SW480 (cell line): ENCODE measurements around the gene PRICKLE3.
"Not testable (repeated sequence)": the region's sequence is repeated elsewhere in the genome, so short reads cannot be mapped to it uniquely, and the experiment has no call there.

Experiments
- DNase-seq: peaks from one replicate; pipeline ENCODE4 v3.0.0-alpha.2; 2016; ENCODE audit warnings: low spot score

The PRICKLE3 gene

DNA sequence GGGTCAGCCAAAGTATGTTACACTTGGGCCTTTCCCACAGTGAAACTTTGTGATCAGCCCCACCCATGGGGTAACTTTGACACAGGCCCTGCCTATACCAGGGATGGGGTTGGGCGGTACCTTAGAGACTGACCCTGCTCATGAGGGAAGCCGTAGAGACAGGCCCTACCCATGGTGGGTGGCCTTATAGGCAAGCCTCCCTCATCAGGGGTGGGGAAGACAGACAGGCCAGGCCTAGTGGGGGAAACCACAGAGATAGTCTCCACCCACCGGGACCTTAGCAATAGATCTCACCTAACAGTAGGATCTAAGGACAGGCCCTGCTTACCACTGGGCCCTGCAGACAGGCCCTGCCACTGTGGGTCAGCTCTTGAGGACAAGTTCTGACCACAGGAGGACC lies 7.6 kb downstream of the PRICKLE3 start:
- no peak for DNase-seq

DNA sequence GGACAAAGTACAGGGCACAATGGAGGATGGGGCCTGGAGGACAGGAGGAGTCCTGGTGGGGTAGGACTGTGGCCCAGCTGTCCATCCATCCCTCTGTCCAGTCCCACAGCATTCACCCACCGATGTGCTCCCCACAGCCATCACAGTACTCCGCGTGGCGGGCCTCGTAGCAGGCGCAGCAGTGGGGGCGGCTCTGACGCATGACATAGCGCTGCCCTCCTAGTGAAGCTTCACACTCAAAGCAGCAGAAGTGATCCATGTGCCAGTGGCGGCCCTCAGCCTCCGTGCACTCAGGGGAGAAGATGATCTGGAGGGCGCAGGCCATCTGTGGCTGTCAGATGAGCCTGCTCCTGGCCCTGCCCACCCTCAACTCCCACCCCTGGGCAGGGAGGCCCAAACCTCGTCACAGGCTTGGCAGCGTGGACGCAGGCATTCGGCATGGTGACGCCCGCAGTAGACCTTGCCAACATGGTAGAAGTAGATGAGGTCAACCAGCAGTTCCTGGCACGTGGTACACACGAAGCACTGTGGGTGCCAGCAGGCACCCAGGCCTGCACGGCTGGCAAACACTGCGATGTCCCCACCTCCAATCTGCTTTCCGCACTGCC lies 8.2 kb downstream of the PRICKLE3 start:
- no peak for DNase-seq

DNA sequence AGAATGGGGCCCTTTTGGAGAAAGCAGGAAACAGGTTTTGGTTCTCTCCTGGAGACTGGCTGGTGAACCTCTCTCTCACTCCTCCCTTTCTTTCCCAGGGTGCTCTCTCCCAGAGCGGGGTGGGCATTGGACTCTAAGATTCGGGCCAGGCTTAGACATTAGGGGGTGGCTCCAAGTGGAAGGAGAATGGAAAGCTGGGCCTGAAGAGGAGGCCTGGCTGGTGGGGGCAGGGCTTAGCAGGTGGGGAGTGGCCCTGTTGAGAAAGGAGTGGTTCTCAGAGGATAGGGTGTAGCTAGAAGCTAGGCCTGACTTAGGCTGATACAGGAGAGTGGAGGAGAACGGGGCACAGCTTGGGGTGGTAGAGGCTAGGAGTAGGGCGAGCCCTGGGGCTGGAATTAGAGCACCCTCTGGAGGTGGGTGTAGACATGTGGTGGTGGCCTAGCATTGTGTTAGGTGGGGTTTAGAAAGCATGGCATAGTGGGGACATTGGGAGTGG lies 8.8 kb downstream of the PRICKLE3 start:
- peak; percentile 46 for DNase-seq

DNA sequence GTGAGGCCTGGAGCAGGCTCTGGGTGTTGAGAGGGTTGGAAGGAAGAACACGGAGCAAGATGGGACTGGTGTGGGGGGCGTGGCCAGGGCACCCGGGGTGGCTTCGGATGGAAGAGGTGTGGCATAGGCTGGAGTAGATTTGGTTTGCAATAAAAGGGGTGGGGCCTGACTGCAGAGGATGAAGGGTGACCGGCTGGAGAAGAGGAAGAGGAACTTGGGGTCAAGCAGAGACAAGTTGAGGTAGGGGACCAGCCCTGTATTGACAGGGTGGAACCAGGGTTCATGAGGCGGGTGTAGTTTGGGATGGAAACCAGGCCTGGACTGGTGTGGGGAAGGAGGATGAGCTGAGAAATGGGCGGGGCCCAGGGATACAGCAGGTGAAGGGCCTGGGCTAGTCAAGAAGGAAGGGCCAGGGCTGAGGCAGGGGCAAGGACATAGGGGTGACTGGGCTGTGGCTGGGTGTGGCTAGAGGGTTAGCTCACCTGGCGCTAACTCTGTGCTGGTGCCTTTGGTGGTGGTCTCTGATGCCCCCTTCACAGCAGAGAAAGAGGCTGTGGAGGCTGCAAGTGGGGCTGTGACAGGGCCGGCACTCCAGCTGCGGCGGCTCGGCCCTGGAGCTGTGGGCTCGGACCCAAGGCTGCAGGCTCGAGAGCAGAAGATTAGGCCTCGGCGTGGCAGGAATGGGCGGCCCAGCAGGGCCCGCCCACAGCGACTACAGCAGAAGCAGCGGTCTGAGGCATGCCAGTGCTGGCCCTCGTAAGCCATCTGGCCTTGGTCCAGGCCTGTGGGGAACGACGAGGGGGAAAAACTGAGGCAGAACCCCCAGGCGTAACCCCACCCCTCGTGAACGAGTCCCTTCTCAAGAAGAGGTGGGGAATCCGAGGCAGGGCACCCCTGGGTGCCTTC lies 9.5 kb downstream of the PRICKLE3 start:
- peak; percentile 63 for DNase-seq

GRCh38 chrX:49175435-49176274 lies 10.5 kb downstream of the PRICKLE3 start:
- DNase-seq = no peak

DNA sequence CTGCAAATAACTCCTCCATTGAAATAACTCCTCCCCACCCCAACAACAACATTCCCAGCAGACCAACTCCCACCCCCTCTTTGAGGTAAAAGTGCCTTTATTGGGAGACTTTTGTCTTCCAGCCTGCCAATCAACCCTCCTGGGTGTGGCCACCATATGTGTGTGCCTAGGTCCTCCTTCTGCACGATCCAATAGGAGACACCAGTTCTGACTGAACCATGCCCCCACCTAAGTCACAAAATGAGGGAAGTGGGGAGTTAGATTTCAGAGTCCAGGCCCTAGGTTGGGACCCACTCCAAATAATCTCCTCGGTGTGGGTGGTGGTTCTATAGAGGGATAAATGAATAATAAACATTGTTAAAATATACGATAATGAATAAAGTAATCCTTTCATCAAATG lies 11.4 kb downstream of the PRICKLE3 start:
- DNase-seq = no peak

DNA sequence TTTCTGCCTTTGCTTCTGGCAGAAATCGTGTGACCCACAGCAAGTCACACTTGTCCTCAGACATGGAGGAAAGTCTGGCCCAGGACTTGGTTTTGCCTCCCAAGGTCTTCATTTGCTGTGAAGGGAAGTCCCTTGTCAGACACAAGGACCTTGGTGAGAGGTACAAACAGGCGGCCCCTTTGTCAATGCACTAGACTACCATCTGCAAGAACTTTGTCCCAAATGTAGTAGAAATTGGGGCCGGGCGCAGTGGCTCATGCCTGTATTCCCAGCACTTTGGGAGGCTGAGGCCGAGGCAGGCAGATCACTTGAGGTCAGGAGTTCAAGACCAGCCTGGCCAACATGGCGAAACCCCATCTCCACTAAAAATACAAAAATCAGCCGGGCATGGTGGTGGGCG lies 12.6 kb downstream of the PRICKLE3 start:
- not testable (repeated sequence) for DNase-seq

DNA sequence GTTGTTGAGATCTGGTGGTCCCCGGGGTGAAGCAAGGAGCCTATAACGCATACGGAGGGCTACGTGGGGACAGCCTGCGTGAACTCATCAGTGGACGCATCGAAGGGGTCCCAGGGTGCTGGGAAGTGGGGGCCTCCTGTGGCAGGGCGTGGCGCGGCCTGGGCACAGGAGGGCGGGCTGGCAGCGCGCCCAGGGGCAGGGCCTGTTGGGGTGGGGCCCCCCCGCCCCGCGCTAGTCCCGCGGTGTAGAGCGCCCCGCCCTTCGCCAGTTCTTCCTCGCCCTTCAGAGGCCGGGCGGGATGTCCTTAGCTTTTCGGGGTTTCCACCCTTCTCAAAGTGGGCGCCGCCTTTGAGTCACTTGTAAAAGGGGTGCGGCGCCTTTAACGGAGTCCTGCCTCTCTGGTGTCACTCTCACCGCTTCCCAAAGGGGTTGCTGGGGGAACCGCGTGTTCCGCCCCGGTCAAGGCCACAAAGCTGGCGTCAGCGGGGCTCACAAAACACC lies 13.8 kb downstream of the PRICKLE3 start:
- peak; percentile 82 for DNase-seq

- DNase-seq = peak; percentile 67
These were observed 14.4 kb downstream of the PRICKLE3 start, which contains the start of gene PLP2 for GRCh38 chrX:49171752-49172279. TSS of gene PLP2 (plus strand) at chrX:49171898. CDS start at chrX:49172001, 103 bp downstream.

DNA sequence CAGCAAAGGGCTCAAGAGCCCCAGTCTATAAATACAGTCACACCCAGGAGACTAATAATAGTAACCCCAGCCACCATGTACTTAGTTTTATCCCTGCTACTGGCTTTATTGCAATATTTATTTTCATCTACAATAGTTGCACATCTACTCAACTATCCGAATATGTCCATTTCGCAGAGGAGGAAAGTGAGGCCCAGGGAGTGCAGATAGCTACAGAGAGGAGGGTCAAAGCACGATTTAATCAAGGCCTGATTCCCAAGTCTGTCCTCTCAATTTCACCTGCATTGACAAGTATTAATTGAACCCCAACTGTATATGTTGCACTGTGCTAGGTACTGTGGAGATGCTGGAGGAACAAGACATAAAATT lies 18.4 kb downstream of the PRICKLE3 start:
- no peak for DNase-seq

GRCh38 chrX:49166914-49167739 lies 19.0 kb downstream of the PRICKLE3 start:
- peak; percentile 91 for DNase-seq

- peak; percentile 95 for DNase-seq
These were observed 20.0 kb downstream of the PRICKLE3 start for GRCh38 chrX:49165901-49166881.

DNA sequence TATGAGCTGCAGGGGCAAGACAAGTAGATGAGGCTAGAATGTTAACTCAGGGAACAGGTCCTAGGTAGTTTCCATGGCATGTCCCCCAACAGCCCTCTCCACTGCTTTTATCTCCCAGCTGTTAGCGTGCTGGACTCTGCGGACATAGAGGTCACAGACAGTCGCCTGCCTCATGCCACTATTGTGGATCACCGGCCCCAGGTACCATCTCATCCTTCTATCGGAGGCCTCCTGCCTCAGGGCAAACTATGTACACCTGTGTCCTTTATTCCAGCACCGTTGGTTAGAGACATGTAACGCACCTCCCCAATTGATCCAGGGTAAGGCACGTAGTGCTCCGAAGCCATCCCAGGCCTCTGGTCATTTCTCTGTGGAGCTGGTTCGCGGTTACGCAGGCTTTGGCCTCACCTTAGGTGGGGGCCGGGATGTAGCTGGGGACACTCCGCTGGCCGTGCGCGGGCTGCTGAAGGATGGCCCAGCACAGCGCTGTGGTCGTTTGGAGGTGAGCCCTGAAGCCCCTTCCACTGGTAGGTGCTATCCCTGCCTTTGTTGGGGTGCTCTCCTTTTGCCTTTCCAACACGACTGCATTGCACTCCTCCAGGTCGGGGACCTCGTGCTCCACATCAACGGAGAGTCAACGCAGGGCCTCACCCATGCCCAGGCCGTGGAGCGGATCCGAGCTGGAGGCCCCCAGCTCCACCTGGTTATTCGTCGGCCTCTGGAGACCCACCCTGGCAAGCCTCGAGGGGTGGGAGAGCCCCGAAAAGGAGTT lies 21.4 kb downstream of the PRICKLE3 start:
- no peak for DNase-seq

DNA sequence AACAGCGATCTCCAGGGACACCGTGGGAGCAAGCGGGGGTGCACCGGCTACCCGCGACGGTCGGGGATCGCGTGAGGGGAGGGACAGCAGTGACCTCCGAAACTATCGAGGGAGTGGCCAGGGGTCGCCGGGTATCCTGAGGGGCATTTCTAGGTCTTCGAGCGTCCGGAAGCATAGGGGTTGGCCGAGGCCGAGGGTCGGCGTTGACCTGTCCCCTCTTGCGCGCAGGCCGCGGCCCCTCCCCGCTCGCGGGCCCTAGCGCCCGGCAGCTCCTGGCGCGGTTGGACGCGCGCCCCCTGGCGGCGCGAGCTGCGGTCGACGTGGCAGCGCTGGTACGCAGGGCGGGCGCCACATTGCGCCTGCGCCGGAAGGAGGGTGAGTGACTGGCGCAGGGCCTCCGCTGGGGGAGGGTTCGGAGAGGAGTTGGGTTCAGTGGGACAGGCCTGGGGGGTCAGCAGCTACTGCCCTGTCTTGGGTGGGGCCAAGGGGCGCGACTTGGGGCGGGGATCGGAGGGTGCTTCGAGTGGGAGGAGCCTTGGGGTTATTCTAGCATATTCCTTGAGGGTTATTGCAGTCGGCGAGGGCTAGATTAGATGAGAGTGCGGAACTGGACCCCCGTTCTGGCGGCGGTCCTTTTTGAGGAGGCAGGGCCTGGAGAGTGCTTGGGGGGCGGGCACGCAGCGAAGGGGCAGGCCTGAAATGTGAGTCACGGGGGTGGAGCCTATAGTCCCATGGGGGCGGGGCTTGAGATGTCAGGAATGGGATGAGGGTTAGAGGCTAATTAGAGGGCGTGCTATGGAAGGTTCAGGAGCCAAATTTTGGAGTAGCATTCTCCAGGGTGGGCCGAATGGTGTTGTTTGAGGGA lies 22.4 kb downstream of the PRICKLE3 start:
- DNase-seq = peak; percentile 86

DNA sequence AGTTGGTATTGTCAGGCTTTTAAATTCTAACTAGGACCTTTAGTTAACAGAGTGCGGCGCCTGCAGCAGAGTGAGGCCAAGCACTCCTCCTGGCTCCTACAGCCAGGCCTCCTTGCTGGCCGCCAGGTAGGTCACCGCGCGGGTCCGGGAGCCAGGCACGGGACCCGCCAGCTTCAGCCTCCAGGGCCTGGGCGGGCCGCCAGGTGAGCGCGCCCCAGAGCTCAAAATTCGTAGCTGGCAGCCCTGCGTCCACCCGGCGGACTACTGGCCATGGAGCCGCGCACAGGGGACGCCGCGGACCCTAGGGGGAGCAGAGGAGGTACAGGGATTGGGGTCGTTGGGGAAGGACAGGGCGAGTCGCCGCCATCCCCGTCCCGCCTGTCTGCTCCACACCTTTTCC lies 23.6 kb downstream of the PRICKLE3 start, which contains the start of gene MAGIX:
Gene MAGIX, plus strand, starts transcription at position 139 of the 400 bp plus-strand sequence. Its CDS starts 132 bp downstream, at position 271.
- DNase-seq = no peak

DNA sequence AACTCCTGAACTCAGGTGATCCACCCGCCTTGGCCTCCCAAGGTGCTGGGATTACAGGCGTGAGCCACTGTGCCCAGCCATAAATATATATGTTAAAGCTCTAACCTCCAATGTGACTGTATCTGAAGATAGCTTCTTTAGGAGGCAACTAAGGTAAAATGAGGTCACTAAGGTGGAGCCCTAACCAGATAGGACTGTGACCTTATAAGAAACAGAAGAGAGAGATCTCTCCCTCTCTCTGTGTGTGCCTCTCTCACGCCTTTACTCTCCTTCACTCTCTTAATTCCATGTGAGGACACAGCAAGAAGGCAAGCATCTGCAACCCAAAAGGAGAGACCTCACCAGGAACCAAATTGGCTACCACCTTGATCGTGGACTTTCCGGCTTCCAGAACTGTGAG lies 24.5 kb downstream of the PRICKLE3 start:
- no peak for DNase-seq

GRCh38 chrX:49160908-49161307 lies 25.3 kb downstream of the PRICKLE3 start:
- no peak for DNase-seq

- DNase-seq = no peak
These were observed 29.0 kb downstream of the PRICKLE3 start for GRCh38 chrX:49157194-49157593.
